Suprapubic skin (tissue), 4 donors: Measurements from ENCODE around the gene TMED9. TPM values are rescaled to one million over a fixed set of nuclear protein-coding genes. Genes with fewer than 3 reads are reported as not detected.

Source experiments
- DNase-seq, 2 donors: peaks; one replicate each; pipeline ENCODE4 v3.0.0-alpha.2; 2019; ENCODE audit warnings: low spot score in 2 of 2
- H3K27ac ChIP-seq: fragments of 200-600 bp; sonication (generic); one replicate; pipeline ENCODE4 v1.5.1; 2019
- H3K27me3 ChIP-seq: fragments of 200-600 bp; sonication (generic); one replicate; pipeline ENCODE4 v1.5.1; 2019
- H3K36me3 ChIP-seq: fragments of 200-600 bp; sonication (generic); one replicate; pipeline ENCODE4 v1.5.1; 2019
- H3K4me1 ChIP-seq: fragments of 200-600 bp; sonication (generic); one replicate; pipeline ENCODE4 v1.5.1; 2019
- H3K4me3 ChIP-seq: fragments of 200-600 bp; sonication (generic); one replicate; pipeline ENCODE4 v1.5.1; 2019; ENCODE audit warnings: mild to moderate bottlenecking
- H3K9me3 ChIP-seq: fragments of 200-600 bp; sonication (generic); one replicate; pipeline ENCODE4 v1.5.1; 2019
- CTCF ChIP-seq, 2 donors: fragments of 200-600 bp in 1 of 2; fragments of 450-650 bp in 1 of 2; sonication (generic) in 1 of 2; IDR thresholded peaks; one replicate each; pipeline ENCODE4 v1.5.1; 2016 to 2019; ENCODE audit warnings: antibody characterized with exemption in 2 of 2, mild to moderate bottlenecking in 1 of 2, moderate library complexity in 1 of 2
- EP300 ChIP-seq: sonication (generic); formaldehyde crosslinking; IDR thresholded peaks from one replicate; pipeline ENCODE4 v1.6.1; 2017; ENCODE audit warnings: antibody characterized with exemption
- POLR2A ChIP-seq, 2 donors: fragments of 450-650 bp; IDR thresholded peaks; one replicate each; pipeline ENCODE4 v1.6.1; 2017; ENCODE audit warnings: antibody characterized with exemption in 2 of 2, mild to moderate bottlenecking in 2 of 2, moderate library complexity in 2 of 2
- POLR2AphosphoS5 ChIP-seq, 3 donors: sonication (generic); formaldehyde crosslinking; IDR thresholded peaks; one replicate each; pipeline ENCODE4 v1.6.1; 2017; ENCODE audit warnings: antibody characterized with exemption in 3 of 3
- WGBS: methylation state at CpG from one replicate; pipeline ENCODE4 v1.1.5; 2018; 5-methylcytosine and 5-hydroxymethylcytosine counted together
- total RNA-seq, 4 donors: library from RNA; depleted of rRNA; stranded (reverse); fragments of >200 nt; gene quantifications; one replicate each; pipeline ENCODE4 v1.1.0, GENCODE V29; 2016

Gene TMED9
- total RNA-seq, 4 donors from 2014 or later = 60.3 to 84.5 (median 79.5) TPM

DNA sequence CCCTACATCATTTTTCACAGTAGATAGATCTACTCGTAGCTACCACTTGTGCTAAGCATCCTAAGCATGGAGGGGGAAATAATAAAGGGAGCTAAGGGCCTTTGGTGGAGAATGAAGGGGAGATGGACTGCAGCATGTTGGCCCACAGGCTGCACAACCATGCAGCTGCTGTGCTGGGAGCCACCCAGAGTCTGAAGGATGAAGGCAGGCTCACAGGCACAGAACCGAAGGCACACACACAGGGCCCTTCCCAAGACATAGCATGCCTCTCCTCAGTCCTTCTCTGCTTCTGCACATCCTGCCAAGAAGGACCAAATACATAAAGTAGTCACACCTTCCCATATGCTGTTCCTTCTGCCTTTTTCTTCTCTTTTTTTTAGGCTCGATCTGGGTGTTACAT lies 44.3 kb upstream of the TMED9 start:
- no peak for TF ChIP-seq EP300
- no peaks in the 10 kb centered on the region for H3K9me3 ChIP-seq
- WGBS = 83% methylated on average over 3 of the region's 3 CpGs
- DNase-seq = no peak
- H3K4me1 ChIP-seq = peaks cover 69% of the 10 kb centered on the region
- no peak overlapping the region for H3K27ac ChIP-seq
- no peaks in the 10 kb centered on the region for H3K27me3 ChIP-seq
- no peak overlapping the region for H3K4me3 ChIP-seq
- no peaks in the 10 kb centered on the region for H3K36me3 ChIP-seq

- 28% methylated on average over 1 of the region's 1 CpG for WGBS
- Histone ChIP-seq H3K27me3 (no peaks in the 10 kb centered on the region), H3K36me3 (no peaks in the 10 kb centered on the region), H3K9me3 (no peaks in the 10 kb centered on the region), H3K27ac (no peak overlapping the region), H3K4me1 (peaks cover 72% of the 10 kb centered on the region), H3K4me3 (no peak overlapping the region)
- DNase-seq = no peak
- no peak for TF ChIP-seq EP300
- no peak for TF ChIP-seq CTCF (IDR thresholded peaks at IDR 0.05)
- no peak for TF ChIP-seq POLR2A (IDR thresholded peaks at IDR 0.05)
- TF ChIP-seq POLR2AphosphoS5 (IDR thresholded peaks at IDR 0.05) = no peak
Measured at GRCh38 chr5:177548495-177548894, 43.5 kb upstream of the TMED9 start.

GRCh38 chr5:177550122-177550521 lies 41.9 kb upstream of the TMED9 start:
- H3K27ac ChIP-seq = no peak overlapping the region
- H3K9me3 ChIP-seq = no peaks in the 10 kb centered on the region

GRCh38 chr5:177552839-177553455 lies 39.1 kb upstream of the TMED9 start:
- TF ChIP-seq CTCF (IDR thresholded peaks at IDR 0.05) (no peak), EP300 (no peak), POLR2A (IDR thresholded peaks at IDR 0.05) (no peak), POLR2AphosphoS5 (IDR thresholded peaks at IDR 0.05) (no peak)
- no peaks in the 10 kb centered on the region for H3K27me3 ChIP-seq
- 47% methylated on average over 8 of the region's 16 CpGs for WGBS
- no peaks in the 10 kb centered on the region for H3K9me3 ChIP-seq
- no peak overlapping the region for H3K27ac ChIP-seq
- H3K36me3 ChIP-seq = no peaks in the 10 kb centered on the region
- H3K4me1 ChIP-seq = peaks cover 41% of the 10 kb centered on the region
- peak overlapping the region; percentile 96 for H3K4me3 ChIP-seq
- no peak for DNase-seq

More at GRCh38 chr5:177550122-177550521, 41.9 kb upstream of the TMED9 start:
- H3K27me3 ChIP-seq = no peaks in the 10 kb centered on the region
- H3K36me3 ChIP-seq = no peaks in the 10 kb centered on the region
- TF ChIP-seq EP300 (no peak), POLR2AphosphoS5 (IDR thresholded peaks at IDR 0.05) (no peak), POLR2A (IDR thresholded peaks at IDR 0.05) (no peak), CTCF (IDR thresholded peaks at IDR 0.05) (no peak)
- H3K4me1 ChIP-seq = peaks cover 64% of the 10 kb centered on the region
- H3K4me3 ChIP-seq = no peak overlapping the region
- DNase-seq = no peak
- 63% methylated on average over 1 of the region's 1 CpG for WGBS

DNA sequence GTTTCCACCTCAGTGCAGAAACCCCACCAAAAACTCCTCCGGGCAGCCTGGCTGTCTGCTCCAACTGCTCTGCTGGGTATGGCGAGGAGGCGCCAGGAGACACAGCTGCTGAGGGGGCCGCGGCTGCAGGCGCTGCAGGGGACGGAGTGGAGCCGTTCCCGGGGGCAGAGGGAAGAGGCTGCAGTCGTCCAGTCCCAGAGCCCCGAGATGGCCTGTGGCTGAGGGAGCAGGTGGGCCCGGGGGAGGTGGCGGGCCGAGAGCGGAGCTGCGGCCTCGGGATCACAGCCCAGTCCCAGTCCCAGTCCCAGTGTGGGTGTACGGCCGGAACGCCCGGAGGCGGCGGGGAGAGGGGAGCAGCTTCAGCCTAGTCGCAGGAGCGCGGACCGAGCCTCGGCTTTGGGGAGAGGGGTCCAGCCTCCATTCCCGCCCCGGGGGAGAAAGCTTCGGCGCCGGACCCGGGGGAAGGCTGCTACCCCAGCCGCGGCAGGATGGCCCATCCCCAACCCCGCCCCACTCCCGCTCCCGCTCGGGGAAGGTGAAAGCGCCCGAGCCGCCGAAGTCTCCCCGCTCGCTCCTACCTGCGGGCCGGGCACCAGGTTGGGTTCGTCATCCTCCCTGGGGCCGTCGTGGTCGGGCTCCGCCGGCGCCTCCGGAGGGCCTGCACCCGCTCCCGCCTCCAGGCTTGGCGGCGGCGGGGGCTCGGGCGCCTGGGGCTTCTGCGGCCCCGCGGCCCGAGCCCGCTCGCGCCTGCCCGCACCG lies 38.2 kb upstream of the TMED9 start:
- DNase-seq = peak; percentile 78 to 83
- TF ChIP-seq EP300 (no peak), CTCF (IDR thresholded peaks at IDR 0.05) (no peak), POLR2AphosphoS5 (IDR thresholded peaks at IDR 0.05) (no peak)
- Histone ChIP-seq H3K4me3 (peak overlapping the region; percentile 96), H3K9me3 (no peaks in the 10 kb centered on the region), H3K36me3 (no peaks in the 10 kb centered on the region), H3K27ac (peak overlapping the region; percentile 85), H3K27me3 (no peaks in the 10 kb centered on the region), H3K4me1 (peaks cover 33% of the 10 kb centered on the region)
- WGBS = 1% methylated on average over 30 of the region's 72 CpGs
